ENCODE data around the gene ENTPD8.

ENTPD8 gene

GRCh38 chr9:137430723-137431415 is 10.3 kb downstream of the ENTPD8 start:
- DNase-seq: no peak
- no peak for ATAC-seq

DNA sequence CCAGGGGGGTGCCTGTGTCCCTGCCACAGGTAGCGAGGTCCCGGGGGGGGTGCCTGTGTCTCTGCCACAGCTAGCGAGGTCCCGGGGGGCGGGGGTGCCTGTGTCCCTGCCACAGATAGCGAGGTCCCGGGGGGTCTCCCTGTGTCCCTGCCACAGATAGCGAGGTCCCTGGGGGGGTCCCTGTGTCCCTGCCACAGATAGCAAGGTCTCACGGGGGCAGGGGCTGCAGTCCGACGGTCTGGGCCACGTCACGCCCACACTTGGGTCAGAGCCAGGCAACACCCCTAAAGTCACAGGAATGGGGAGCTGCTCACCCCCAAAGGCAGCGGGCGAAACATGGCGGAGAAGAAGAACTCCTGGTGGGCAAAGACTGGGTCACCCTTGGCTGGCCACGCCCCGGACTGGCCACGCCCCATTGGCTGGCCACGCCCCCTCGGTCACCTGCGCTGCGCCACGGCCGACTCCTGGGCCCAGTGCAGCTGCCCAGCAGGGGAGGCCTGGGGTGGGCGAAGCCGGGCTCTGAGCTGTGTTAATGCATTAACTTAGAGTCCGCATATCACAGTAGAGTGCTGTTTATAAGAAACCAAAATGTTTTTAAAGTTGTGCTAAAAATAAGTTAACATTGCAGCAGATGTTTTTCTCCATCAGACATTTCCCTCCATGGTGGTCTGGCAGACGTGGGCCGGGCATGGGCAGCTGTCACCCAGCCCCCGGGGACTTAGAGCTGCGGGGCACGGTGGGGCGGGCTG is 11.0 kb downstream of the ENTPD8 start:
- no peak for DNase-seq
- no peak for ATAC-seq

GRCh38 chr9:137429546-137429890 is 11.6 kb downstream of the ENTPD8 start:
- no peak for DNase-seq
- no peak for ATAC-seq

- ATAC-seq (no peak), DNase-seq (no peak)
Measured at GRCh38 chr9:137428841-137429545, 12.2 kb downstream of the ENTPD8 start.

- ATAC-seq: no peak
- DNase-seq: no peak
Measured at GRCh38 chr9:137428311-137428630, 12.9 kb downstream of the ENTPD8 start.

DNA sequence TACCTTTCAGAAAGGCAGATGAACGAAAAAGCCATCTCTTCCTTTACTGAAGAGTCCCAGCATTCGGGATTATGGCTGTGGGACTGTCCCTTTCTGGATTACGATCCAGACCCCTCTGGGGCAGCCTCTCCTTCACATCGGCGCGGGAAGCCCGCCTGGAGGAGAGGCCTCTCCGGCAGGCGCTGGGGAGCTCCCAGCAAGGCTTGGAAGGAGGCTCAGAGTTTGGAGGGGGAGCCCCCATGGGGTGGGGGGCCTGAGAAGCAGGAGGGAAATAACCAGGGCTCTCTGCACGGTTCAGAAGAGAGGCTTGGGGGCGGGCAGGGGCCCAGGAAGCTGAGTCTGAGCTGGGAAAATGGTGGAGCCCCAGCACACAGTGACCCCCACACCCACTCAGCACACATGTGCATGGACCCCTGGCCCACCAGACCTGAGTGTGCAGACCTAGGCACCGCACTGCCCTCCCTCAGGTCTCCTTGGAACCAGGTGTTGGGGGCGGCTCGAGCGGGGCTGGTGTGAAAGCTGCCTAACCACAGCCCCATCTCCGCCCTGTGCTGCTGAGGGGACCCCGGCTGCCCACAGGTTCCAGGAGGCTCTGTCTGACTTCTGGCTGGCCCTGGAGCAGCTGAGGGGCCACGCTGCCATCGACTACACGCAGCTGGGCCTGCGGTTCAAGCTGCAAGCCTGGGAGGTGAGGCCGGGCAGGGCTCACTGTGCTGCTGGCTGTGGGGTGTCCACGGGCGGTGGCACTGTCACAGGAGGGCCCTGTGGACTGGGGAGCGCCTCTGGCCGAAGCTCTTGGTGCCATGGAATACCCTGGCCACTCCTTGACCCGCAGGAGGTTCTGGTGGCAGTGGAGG is 13.5 kb downstream of the ENTPD8 start:
- no peak for DNase-seq
- ATAC-seq: no peak

- DNase-seq (no peak), ATAC-seq (no peak)
Measured at GRCh38 chr9:137426018-137426681, 15.0 kb downstream of the ENTPD8 start.

- ATAC-seq (no peak), DNase-seq (no peak)
Measured at GRCh38 chr9:137423514-137424291, 17.5 kb downstream of the ENTPD8 start.

GRCh38 chr9:137422604-137423513 is 18.3 kb downstream of the ENTPD8 start, which contains the start of the genes EXD3 and NOXA1:
Gene EXD3 (minus strand): TSS chr9:137423162. CDS start chr9:137395357, 27,805 bp downstream.
Gene NOXA1 (plus strand): TSS chr9:137423393. CDS start chr9:137423530, 137 bp downstream.
- DNase-seq (peak; percentile 98), ATAC-seq (peak; percentile 91)

DNA sequence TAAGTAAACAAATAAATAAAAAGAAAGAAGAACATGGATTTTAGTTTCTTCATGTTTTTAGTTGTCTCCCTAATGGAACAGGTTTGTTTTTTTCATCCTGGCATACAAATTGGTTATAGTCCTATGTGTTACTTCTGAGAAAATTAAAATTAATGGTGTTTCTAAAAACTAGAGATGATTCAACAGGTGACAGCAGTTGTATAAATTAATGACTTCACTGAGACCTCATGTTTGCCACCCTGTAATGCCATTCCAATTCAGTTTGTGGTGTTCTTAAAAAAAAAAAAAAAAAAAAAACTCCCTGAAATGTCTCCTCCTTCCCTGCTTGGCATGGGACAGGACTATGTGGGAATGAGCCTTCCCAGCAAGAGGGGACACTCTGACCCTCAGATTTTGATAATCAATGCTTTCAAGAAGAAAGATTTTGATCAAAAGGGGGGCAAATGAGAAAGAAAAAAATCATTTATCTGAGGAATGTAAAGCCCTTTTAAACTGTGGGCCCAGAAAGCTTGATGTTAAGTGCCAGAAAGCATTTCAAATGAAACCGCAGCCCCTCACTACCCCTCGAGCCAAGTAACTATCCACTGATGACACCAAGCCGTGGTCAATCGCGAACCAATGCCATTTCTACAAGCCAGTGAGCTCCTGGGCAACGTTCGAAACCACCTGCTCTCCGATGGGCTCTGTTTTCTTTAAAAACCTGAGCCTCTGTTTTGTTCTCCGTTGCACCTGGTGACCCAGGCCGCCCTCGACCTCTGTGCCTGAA is 19.1 kb downstream of the ENTPD8 start:
- no peak for DNase-seq
- ATAC-seq: no peak

- no peak for ATAC-seq
- DNase-seq: no peak
Measured at GRCh38 chr9:137417161-137418021, 23.8 kb downstream of the ENTPD8 start.

GRCh38 chr9:137416563-137417151 is 24.5 kb downstream of the ENTPD8 start:
- no peak for ATAC-seq
- no peak for DNase-seq

DNA sequence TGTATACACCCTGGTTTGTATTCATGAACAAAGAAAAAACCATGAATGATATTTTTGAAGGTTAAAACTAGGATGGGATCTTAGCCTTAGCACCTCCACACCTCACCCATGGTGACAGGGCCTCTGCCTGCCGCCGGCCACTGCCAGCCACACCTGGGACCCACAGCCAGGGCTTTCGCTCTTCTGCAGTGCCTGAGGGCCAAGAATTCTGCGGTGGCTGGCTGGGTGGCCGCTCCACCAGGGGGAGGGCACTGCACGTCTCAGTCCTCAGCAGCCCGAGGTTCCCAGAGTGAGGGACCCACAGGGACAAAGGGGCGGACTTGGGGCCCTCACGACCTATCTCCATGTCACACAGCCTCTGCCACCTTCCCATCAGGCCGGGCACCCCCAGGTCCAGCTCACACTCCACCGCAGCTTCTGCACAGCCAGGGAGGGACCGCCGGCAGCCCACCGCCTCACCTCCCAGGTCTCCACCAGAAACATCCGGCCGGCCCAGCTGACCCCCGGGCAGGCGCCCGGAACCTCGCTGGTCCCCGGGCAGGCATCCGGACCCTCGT is 25.1 kb downstream of the ENTPD8 start:
- DNase-seq (no peak), ATAC-seq (no peak)

GRCh38 chr9:137415451-137415850 is 25.7 kb downstream of the ENTPD8 start:
- ATAC-seq: no peak
- no peak for DNase-seq

DNA sequence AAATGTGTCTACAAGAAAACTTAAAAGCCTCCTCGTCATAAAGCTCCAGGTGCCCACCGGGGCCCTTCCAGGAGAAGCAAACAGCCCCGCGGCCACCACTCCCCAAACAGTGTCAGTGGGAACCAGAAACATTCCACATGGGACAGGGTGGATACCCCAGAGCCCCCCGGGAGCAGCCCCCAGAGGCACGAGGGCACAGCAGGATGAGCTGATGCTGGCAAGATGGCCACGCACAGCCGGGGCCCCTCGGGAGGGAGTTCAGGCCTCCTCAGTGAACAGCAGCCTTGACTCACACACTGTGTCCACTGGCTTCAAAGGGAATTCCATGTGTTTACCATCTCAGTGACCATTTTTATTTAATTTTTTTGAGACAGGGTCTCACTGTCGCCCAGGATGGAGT is 28.7 kb downstream of the ENTPD8 start:
- ATAC-seq: no peak
- no peak for DNase-seq

GRCh38 chr9:137411645-137412380 is 29.3 kb downstream of the ENTPD8 start:
- ATAC-seq (peak; percentile 34), DNase-seq (peak; percentile 73)

- ATAC-seq (no peak), DNase-seq (no peak)
Measured at GRCh38 chr9:137411260-137411644, 29.9 kb downstream of the ENTPD8 start.

All from stimulated activated naive CD8-positive, alpha-beta T cell treated with anti-CD3 and anti-CD28 coated beads, Interleukin-15, Interleukin-2, amounts not matched to agents 100 U/mL and 50 U/mL, for 24 hours (primary cell).